ENCODE results near the gene LRRC59. TPM values are rescaled to one million over a fixed set of nuclear protein-coding genes. Genes with fewer than 3 reads are reported as not detected.

LRRC59 gene
- total and polyA plus RNA-seq, 4 donors: 21.4 to 136 (median 75.6) TPM

DNA sequence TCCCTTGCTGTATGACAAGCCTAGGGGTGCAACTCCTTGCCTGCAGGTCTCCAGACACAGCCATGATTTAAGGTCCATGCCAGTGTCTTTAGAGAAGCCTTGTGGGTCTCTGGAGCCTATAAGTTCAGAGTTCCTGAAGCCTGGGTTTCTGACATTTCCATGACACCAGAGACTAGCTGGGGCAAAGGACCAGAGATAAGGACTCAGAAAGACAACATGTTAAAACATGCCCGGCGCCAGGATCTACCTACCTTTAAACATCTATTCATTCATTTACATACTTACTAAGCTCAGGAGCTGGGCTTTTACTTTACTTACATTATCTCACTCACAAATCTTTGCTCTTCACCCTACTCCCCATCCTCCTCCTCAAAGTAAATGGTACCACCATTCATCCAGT, 25.8 kb downstream of the LRRC59 start:
- WGBS: 83% methylated on average over 2 of the region's 2 CpGs
- TF ChIP-seq, protein P1, sequence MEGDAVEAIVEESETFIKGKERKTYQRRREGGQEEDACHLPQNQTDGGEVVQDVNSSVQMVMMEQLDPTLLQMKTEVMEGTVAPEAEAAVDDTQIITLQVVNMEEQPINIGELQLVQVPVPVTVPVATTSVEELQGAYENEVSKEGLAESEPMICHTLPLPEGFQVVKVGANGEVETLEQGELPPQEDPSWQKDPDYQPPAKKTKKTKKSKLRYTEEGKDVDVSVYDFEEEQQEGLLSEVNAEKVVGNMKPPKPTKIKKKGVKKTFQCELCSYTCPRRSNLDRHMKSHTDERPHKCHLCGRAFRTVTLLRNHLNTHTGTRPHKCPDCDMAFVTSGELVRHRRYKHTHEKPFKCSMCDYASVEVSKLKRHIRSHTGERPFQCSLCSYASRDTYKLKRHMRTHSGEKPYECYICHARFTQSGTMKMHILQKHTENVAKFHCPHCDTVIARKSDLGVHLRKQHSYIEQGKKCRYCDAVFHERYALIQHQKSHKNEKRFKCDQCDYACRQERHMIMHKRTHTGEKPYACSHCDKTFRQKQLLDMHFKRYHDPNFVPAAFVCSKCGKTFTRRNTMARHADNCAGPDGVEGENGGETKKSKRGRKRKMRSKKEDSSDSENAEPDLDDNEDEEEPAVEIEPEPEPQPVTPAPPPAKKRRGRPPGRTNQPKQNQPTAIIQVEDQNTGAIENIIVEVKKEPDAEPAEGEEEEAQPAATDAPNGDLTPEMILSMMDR (IDR thresholded peaks at IDR 0.05; ENCODE audit: low read depth, low read length, missing input control): no peak
- TF ChIP-seq RXRA (IDR thresholded peaks at IDR 0.05) (no peak), GABPA (IDR thresholded peaks at IDR 0.05 in 1 of 2, conservative IDR thresholded peaks at IDR 0.05 in 1 of 2) (no peak), FOXA2 (IDR thresholded peaks at IDR 0.05) (no peak), JUND (IDR thresholded peaks at IDR 0.05) (no peak), EGR1 (IDR thresholded peaks at IDR 0.05; ENCODE audit: low read depth in 2 of 2) (no peak), HNF4A (conservative IDR thresholded peaks at IDR 0.05) (no peak), RAD21 (IDR thresholded peaks at IDR 0.05) (no peak), SP1 (IDR thresholded peaks at IDR 0.05) (no peak), NR2F2 (IDR thresholded peaks at IDR 0.05) (no peak), HNF4G (IDR thresholded peaks at IDR 0.05) (no peak), TAF1 (conservative IDR thresholded peaks at IDR 0.05) (no peak)
- TF ChIP-seq, protein P2, sequence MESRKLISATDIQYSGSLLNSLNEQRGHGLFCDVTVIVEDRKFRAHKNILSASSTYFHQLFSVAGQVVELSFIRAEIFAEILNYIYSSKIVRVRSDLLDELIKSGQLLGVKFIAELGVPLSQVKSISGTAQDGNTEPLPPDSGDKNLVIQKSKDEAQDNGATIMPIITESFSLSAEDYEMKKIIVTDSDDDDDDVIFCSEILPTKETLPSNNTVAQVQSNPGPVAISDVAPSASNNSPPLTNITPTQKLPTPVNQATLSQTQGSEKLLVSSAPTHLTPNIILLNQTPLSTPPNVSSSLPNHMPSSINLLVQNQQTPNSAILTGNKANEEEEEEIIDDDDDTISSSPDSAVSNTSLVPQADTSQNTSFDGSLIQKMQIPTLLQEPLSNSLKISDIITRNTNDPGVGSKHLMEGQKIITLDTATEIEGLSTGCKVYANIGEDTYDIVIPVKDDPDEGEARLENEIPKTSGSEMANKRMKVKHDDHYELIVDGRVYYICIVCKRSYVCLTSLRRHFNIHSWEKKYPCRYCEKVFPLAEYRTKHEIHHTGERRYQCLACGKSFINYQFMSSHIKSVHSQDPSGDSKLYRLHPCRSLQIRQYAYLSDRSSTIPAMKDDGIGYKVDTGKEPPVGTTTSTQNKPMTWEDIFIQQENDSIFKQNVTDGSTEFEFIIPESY (IDR thresholded peaks at IDR 0.05): no peak
- TF ChIP-seq, protein P3, sequence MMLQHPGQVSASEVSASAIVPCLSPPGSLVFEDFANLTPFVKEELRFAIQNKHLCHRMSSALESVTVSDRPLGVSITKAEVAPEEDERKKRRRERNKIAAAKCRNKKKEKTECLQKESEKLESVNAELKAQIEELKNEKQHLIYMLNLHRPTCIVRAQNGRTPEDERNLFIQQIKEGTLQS (IDR thresholded peaks at IDR 0.05): no peak
- TF ChIP-seq, protein P4, sequence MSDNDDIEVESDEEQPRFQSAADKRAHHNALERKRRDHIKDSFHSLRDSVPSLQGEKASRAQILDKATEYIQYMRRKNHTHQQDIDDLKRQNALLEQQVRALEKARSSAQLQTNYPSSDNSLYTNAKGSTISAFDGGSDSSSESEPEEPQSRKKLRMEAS (IDR thresholded peaks at IDR 0.05): no peak
- DNase-seq (ENCODE audit: low spot score): no peak
- Histone ChIP-seq H3K36me3 (ENCODE audit: control insufficient read depth in 4 of 4, insufficient read depth in 3 of 4, low read depth in 1 of 4, low read length in 3 of 4) (peaks cover 8 to 40% (median 33%) of the 10 kb centered on the region in 4 donors), H3K9me3 (ENCODE audit: control insufficient read depth in 4 of 4, low read length in 3 of 4) (no peaks in the 10 kb centered on the region), H3K27ac (ENCODE audit: low read depth in 1 of 2, low read length in 2 of 2) (no peak overlapping the region), H3K4me3 (ENCODE audit: low read depth in 1 of 3, low read length in 3 of 3) (no peak overlapping the region), H3K4me1 (ENCODE audit: control insufficient read depth in 4 of 4, insufficient read depth in 4 of 4, low read length in 3 of 4) (peaks cover 4 to 22% (median 14%) of the 10 kb centered on the region in 4 donors), H3K9ac (ENCODE audit: low read depth in 1 of 2, low read length in 2 of 2) (no peak overlapping the region), H3K27me3 (ENCODE audit: control insufficient read depth in 4 of 4, insufficient read depth in 4 of 4, low read length in 3 of 4) (no peaks in the 10 kb centered on the region)

DNA sequence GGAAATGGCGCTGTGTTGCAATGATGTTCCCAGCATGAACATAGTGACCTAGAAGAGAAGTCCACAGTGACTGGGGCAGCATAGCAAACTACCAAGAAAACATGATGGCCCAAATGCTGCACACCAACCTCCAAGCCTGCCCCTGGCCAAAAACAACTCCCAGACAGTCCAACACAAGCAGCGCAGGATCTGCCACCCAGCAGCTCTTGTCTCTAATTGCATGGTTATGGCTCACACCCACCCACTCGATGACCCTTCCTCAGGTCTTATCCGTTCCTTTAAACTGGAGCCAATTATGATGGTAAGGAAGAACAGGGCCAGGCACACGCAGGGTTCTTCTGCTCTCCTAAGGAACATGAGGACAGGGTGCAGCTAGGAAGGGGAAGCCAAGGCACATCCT, 27.3 kb downstream of the LRRC59 start:
- DNase-seq (ENCODE audit: low spot score): no peak
- 98% methylated on average over 5 of the region's 5 CpGs for WGBS
- peaks cover 4 to 22% (median 14%) of the 10 kb centered on the region in 4 donors for H3K4me1 ChIP-seq (ENCODE audit: control insufficient read depth in 4 of 4, insufficient read depth in 4 of 4, low read length in 3 of 4)
- no peak overlapping the region for H3K27ac ChIP-seq (ENCODE audit: low read depth in 1 of 2, low read length in 2 of 2)
- peaks cover 8 to 52% (median 38%) of the 10 kb centered on the region in 4 donors for H3K36me3 ChIP-seq (ENCODE audit: control insufficient read depth in 4 of 4, insufficient read depth in 3 of 4, low read depth in 1 of 4, low read length in 3 of 4)
- H3K27me3 ChIP-seq (ENCODE audit: control insufficient read depth in 4 of 4, insufficient read depth in 4 of 4, low read length in 3 of 4): no peaks in the 10 kb centered on the region
- no peak overlapping the region for H3K4me3 ChIP-seq (ENCODE audit: low read depth in 1 of 3, low read length in 3 of 3)
- H3K9ac ChIP-seq (ENCODE audit: low read depth in 1 of 2, low read length in 2 of 2): no peak overlapping the region
- H3K9me3 ChIP-seq (ENCODE audit: control insufficient read depth in 4 of 4, low read length in 3 of 4): no peaks in the 10 kb centered on the region
- TF ChIP-seq FOXA2 (IDR thresholded peaks at IDR 0.05) (no peak), HNF4G (IDR thresholded peaks at IDR 0.05) (no peak), JUND (IDR thresholded peaks at IDR 0.05) (no peak), YY1 (IDR thresholded peaks at IDR 0.05) (no peak), TAF1 (conservative IDR thresholded peaks at IDR 0.05) (no peak), RXRA (IDR thresholded peaks at IDR 0.05) (no peak), FOXA1 (IDR thresholded peaks at IDR 0.05) (no peak), EGR1 (IDR thresholded peaks at IDR 0.05; ENCODE audit: low read depth in 2 of 2) (no peak), NR2F2 (IDR thresholded peaks at IDR 0.05) (no peak), SP1 (IDR thresholded peaks at IDR 0.05) (no peak), HNF4A (conservative IDR thresholded peaks at IDR 0.05) (no peak)
- TF ChIP-seq, protein P2 (IDR thresholded peaks at IDR 0.05): no peak
- TF ChIP-seq, protein P5, sequence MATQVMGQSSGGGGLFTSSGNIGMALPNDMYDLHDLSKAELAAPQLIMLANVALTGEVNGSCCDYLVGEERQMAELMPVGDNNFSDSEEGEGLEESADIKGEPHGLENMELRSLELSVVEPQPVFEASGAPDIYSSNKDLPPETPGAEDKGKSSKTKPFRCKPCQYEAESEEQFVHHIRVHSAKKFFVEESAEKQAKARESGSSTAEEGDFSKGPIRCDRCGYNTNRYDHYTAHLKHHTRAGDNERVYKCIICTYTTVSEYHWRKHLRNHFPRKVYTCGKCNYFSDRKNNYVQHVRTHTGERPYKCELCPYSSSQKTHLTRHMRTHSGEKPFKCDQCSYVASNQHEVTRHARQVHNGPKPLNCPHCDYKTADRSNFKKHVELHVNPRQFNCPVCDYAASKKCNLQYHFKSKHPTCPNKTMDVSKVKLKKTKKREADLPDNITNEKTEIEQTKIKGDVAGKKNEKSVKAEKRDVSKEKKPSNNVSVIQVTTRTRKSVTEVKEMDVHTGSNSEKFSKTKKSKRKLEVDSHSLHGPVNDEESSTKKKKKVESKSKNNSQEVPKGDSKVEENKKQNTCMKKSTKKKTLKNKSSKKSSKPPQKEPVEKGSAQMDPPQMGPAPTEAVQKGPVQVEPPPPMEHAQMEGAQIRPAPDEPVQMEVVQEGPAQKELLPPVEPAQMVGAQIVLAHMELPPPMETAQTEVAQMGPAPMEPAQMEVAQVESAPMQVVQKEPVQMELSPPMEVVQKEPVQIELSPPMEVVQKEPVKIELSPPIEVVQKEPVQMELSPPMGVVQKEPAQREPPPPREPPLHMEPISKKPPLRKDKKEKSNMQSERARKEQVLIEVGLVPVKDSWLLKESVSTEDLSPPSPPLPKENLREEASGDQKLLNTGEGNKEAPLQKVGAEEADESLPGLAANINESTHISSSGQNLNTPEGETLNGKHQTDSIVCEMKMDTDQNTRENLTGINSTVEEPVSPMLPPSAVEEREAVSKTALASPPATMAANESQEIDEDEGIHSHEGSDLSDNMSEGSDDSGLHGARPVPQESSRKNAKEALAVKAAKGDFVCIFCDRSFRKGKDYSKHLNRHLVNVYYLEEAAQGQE (IDR thresholded peaks at IDR 0.05): no peak
- TF ChIP-seq, protein P1 (IDR thresholded peaks at IDR 0.05; ENCODE audit: low read depth, low read length, missing input control): no peak
- TF ChIP-seq, protein P4 (IDR thresholded peaks at IDR 0.05): no peak

Data from liver (tissue), 9 donors.